Measurements from ENCODE around the gene EXOSC5. TPM values are rescaled to one million over a fixed set of nuclear protein-coding genes. Genes with fewer than 3 reads are reported as not detected.

EXOSC5 gene
- polyA plus RNA-seq, 1 of the 3 experiments (the other 2 are of a cell fraction): 74.1 TPM

- Histone ChIP-seq H3K9me3 (no peaks in the 10 kb centered on the region), H3F3A (replicated peaks; ENCODE audit: insufficient read depth) (peaks cover 20% of the 10 kb centered on the region), H3K9me2 (no peaks in the 10 kb centered on the region), H3K36me3 (replicated peaks in 1 of 2; ENCODE audit: control insufficient read depth in 1 of 2, insufficient read depth in 2 of 2, low read length in 1 of 2) (peaks cover 9 to 75% of the 10 kb centered on the region in 2 experiments), H3K27me3 (ENCODE audit: insufficient read depth) (no peaks in the 10 kb centered on the region), H3K79me2 (ENCODE audit: insufficient read depth) (peaks cover 96% of the 10 kb centered on the region), H3K4me2 (no peak overlapping the region), H3K4me3 (ENCODE audit: low read depth in 2 of 2, low read length in 1 of 2) (no peak overlapping the region), H4K20me1 (ENCODE audit: insufficient read depth) (peaks cover 87% of the 10 kb centered on the region), H3K27ac (ENCODE audit: low read depth in 2 of 2, low read length in 1 of 2) (no peak overlapping the region), H2AFZ (ENCODE audit: low read depth) (no peak overlapping the region), H3K4me1 (ENCODE audit: control insufficient read depth in 1 of 2, insufficient read depth in 2 of 2, low read depth in 1 of 2, low read length in 1 of 2) (no peaks in the 10 kb centered on the region), H3K9ac (no peak overlapping the region)
- WGBS (ENCODE audit: low lambda C conversion rate): 100% methylated on average over 2 of the region's 2 CpGs
- POLR2A ChIA-PET: no interaction called here
- no peak for TF ChIP-seq EZH2phosphoT487 (IDR thresholded peaks at IDR 0.05; ENCODE audit: borderline replicate concordance, low read depth)
- no peak for TF ChIP-seq SMC3 (IDR thresholded peaks at IDR 0.05; ENCODE audit: low read depth, low read length)
- no peak for TF ChIP-seq ELF1 (IDR thresholded peaks at IDR 0.05)
- TF ChIP-seq GABPA (IDR thresholded peaks at IDR 0.05; ENCODE audit: low read depth): no peak
- no peak for TF ChIP-seq POLR2AphosphoS5 (IDR thresholded peaks at IDR 0.05; ENCODE audit: low read depth, low read length)
- DNase-seq: no peak
- CTCF ChIA-PET: no interaction called here
Measured at GRCh38 chr19:41344162-41344561, 53.0 kb downstream of the EXOSC5 start.

- Histone ChIP-seq H2AFZ (ENCODE audit: low read depth) (no peak overlapping the region), H3K4me1 (ENCODE audit: control insufficient read depth in 1 of 2, insufficient read depth in 2 of 2, low read depth in 1 of 2, low read length in 1 of 2) (no peaks in the 10 kb centered on the region), H3K9me3 (no peaks in the 10 kb centered on the region), H3K4me3 (ENCODE audit: low read depth in 2 of 2, low read length in 1 of 2) (no peak overlapping the region), H4K20me1 (ENCODE audit: insufficient read depth) (peaks cover 91% of the 10 kb centered on the region), H3F3A (replicated peaks; ENCODE audit: insufficient read depth) (peaks cover 26% of the 10 kb centered on the region), H3K9ac (no peak overlapping the region), H3K27me3 (ENCODE audit: insufficient read depth) (no peaks in the 10 kb centered on the region), H3K9me2 (no peaks in the 10 kb centered on the region), H3K27ac (ENCODE audit: low read depth in 2 of 2, low read length in 1 of 2) (no peak overlapping the region), H3K79me2 (ENCODE audit: insufficient read depth) (peaks cover 96% of the 10 kb centered on the region), H3K36me3 (replicated peaks in 1 of 2; ENCODE audit: control insufficient read depth in 1 of 2, insufficient read depth in 2 of 2, low read length in 1 of 2) (peaks cover 9 to 76% of the 10 kb centered on the region in 2 experiments), H3K4me2 (no peak overlapping the region)
- ChIA-PET CTCF (interaction anchor here (0.6 to 1.8 kb wide), 3 partner anchors 11 to 20 kb away, joined by 3 to 6 read pairs (median 3); no protein-coding TSS in a partner anchor), POLR2A (no interaction called here)
- TF ChIP-seq CHD2 (IDR thresholded peaks at IDR 0.05; ENCODE audit: low read length, partially characterized antibody) (no peak), PBX3 (IDR thresholded peaks at IDR 0.05) (no peak), SMC3 (IDR thresholded peaks at IDR 0.05; ENCODE audit: low read depth, low read length) (no peak), FOXJ3 (CRISPR knock-in tag; IDR thresholded peaks at IDR 0.05) (no peak), EP300 (IDR thresholded peaks at IDR 0.05; ENCODE audit: borderline replicate concordance in 1 of 2, low read depth in 1 of 2, low read length in 1 of 2) (no peak), ZBTB33 (IDR thresholded peaks at IDR 0.05; ENCODE audit: borderline replicate concordance, low read depth) (no peak), TCF12 (IDR thresholded peaks at IDR 0.05) (no peak), GATA2 (CRISPR knock-in tag; IDR thresholded peaks at IDR 0.05) (no peak), GABPA (IDR thresholded peaks at IDR 0.05; ENCODE audit: low read depth) (no peak), ELF1 (IDR thresholded peaks at IDR 0.05) (no peak), NFIC (IDR thresholded peaks at IDR 0.05; ENCODE audit: borderline replicate concordance) (no peak), CTCF (IDR thresholded peaks at IDR 0.05) (no peak), TAF1 (IDR thresholded peaks at IDR 0.05; ENCODE audit: borderline replicate concordance, low read depth, low read length) (no peak), RFX5 (IDR thresholded peaks at IDR 0.05; ENCODE audit: low read length) (no peak)
- WGBS (ENCODE audit: low lambda C conversion rate): 98% methylated on average over 16 of the region's 20 CpGs
- DNase-seq: peak; percentile 8
Measured at GRCh38 chr19:41341669-41342490, 55.3 kb downstream of the EXOSC5 start.

Data from SK-N-SH (cell line).